Stimulated activated CD4-positive, alpha-beta T cell treated with anti-CD3 and anti-CD28 coated beads, Interleukin-2, amount 100 ng/mL, for 48 hours (primary cell): ENCODE measurements around the gene PROCA1.
A peak's percentile ranks its signal among the peaks of the same experiment; 100 is the strongest.
"Not testable (repeated sequence)": the region's sequence is repeated elsewhere in the genome, so short reads cannot be mapped to it uniquely, and the experiment has no call there.

Experiments
- DNase-seq, 2 donors: peaks; one replicate each; pipeline ENCODE4 v3.0.0-alpha.2; 2020

The PROCA1 gene

GRCh38 chr17:28724500-28725165 lies 12.9 kb upstream of the PROCA1 start:
- no peak for DNase-seq

GRCh38 chr17:28723836-28724499 lies 12.3 kb upstream of the PROCA1 start:
- not testable (repeated sequence) for DNase-seq

GRCh38 chr17:28723159-28723835 lies 11.6 kb upstream of the PROCA1 start:
- no peak for DNase-seq

- no peak for DNase-seq
These were observed 10.9 kb upstream of the PROCA1 start for GRCh38 chr17:28722417-28723158.

GRCh38 chr17:28720997-28721329 lies 9.3 kb upstream of the PROCA1 start:
- not testable (repeated sequence) for DNase-seq

- DNase-seq = no peak
These were observed 8.7 kb upstream of the PROCA1 start for GRCh38 chr17:28720247-28720996.

- DNase-seq = no peak
These were observed 7.3 kb upstream of the PROCA1 start for GRCh38 chr17:28719021-28719433.

- no peak for DNase-seq
These were observed 6.8 kb upstream of the PROCA1 start for GRCh38 chr17:28718333-28719020.

GRCh38 chr17:28717578-28718332 lies 6.1 kb upstream of the PROCA1 start, which contains the start of gene RAB34:
TSS of gene RAB34 (minus strand) at chr17:28717868. CDS start at chr17:28717266, 602 bp downstream.
- no peak for DNase-seq

GRCh38 chr17:28716740-28717577 lies 5.3 kb upstream of the PROCA1 start:
- DNase-seq = no peak

- no peak for DNase-seq
These were observed 3.5 kb upstream of the PROCA1 start for GRCh38 chr17:28715217-28715616.

GRCh38 chr17:28714281-28714680 lies 2.6 kb upstream of the PROCA1 start:
- no peak for DNase-seq

GRCh38 chr17:28712705-28713415 lies 1.2 kb upstream of the PROCA1 start:
- DNase-seq = no peak

GRCh38 chr17:28712032-28712704 lies 480 bp upstream of the PROCA1 start:
- DNase-seq = peak; percentile 53 to 54

GRCh38 chr17:28710861-28711722 lies 596 bp downstream of the PROCA1 start:
- peak; percentile 92 to 94 for DNase-seq

- no peak for DNase-seq
These were observed 4.4 kb downstream of the PROCA1 start for GRCh38 chr17:28707339-28707720.

GRCh38 chr17:28706471-28707338 lies 5.0 kb downstream of the PROCA1 start:
- DNase-seq = no peak
